ENCODE data around the gene ZDHHC15.
"Not testable (repeated sequence)": the region's sequence is repeated elsewhere in the genome, so short reads cannot be mapped to it uniquely, and the experiment has no call there.

The ZDHHC15 gene, protein sequence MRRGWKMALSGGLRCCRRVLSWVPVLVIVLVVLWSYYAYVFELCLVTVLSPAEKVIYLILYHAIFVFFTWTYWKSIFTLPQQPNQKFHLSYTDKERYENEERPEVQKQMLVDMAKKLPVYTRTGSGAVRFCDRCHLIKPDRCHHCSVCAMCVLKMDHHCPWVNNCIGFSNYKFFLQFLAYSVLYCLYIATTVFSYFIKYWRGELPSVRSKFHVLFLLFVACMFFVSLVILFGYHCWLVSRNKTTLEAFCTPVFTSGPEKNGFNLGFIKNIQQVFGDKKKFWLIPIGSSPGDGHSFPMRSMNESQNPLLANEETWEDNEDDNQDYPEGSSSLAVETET

DNA sequence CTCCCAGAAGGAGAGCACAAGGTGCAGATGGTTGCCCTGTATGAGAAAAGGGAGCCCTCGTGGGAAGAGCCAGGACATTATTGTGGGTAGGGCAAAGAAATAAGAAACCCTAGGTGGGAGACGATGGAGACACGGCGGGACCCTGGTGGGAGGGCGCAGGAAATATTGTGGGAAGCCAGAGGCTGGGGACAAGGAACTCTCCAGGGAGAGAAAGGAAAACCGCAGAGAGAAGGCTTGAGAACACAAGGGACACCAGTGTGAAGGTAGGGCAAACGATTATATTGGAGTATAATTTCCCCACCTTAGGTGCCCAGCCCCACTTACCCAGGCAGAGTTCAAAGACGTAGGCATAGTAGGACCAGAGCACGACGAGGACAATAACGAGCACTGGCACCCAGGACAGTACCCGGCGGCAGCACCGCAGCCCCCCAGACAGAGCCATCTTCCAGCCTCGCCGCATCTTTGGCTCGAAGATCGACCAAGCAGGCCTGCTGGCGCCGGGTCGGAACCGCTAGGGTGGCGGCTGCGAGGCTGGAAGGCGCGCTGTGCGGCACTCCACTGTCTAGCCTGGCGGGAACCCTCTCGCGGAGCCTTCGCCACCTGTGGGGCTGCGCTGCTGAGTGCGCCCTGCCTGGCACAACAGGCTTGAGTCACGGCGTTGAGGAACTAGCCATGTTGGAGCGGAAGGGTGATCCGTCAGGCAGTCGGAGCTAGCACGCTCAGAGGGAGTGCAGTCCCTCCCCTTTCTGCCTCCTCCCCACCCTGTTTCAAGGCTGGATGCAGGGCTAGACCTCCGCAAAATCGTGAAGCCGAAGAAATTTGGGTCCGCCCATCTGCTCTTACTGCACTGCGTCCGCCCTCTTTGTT lies at the start of gene ZDHHC15:
TSS of gene ZDHHC15 (minus strand) at position 473 of the 867 bp plus-strand sequence. CDS start at position 460, 13 bp downstream.
- peak; percentile 56 for DNase-seq

DNA sequence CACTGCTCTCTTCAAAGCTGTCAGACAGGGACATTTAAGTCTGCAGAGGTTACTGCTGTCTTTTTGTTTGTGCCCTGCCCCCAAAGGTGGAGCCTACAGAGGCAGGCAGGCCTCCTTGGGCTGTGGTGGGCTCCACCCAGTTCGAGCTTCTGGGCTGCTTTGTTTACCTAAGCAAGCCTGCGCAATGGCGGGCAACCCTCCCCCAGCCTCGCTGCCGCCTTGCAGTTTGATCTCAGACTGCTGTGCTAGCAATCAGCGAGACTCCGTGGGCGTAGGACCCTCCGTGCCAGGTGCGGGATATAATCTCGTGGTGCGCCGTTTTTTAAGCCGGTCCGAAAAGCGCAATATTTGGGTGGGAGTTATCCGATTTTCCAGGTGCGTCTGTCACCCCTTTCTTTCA lies 37.7 kb upstream of the ZDHHC15 start:
- DNase-seq = not testable (repeated sequence)

DNA sequence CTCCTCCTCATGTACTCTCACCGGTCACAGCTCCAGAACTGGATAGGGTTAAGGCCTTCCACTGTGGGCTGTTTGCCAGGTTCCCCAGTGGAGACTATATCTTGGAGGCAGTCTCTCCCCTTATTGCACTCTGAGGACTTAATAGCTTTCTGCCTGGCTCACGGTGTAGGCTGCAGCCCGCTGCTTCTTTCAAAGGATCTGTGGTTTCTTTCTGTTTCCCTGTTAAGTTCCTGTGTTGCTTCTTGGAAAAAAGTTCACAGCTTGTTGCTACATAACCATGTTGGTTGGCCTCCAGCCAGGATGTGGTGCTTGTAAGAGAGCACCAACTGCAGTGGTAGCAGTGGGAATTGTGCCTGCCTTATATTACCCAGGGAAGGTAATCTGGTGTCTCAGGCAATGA lies 24.9 kb upstream of the ZDHHC15 start:
- no peak for DNase-seq

DNA sequence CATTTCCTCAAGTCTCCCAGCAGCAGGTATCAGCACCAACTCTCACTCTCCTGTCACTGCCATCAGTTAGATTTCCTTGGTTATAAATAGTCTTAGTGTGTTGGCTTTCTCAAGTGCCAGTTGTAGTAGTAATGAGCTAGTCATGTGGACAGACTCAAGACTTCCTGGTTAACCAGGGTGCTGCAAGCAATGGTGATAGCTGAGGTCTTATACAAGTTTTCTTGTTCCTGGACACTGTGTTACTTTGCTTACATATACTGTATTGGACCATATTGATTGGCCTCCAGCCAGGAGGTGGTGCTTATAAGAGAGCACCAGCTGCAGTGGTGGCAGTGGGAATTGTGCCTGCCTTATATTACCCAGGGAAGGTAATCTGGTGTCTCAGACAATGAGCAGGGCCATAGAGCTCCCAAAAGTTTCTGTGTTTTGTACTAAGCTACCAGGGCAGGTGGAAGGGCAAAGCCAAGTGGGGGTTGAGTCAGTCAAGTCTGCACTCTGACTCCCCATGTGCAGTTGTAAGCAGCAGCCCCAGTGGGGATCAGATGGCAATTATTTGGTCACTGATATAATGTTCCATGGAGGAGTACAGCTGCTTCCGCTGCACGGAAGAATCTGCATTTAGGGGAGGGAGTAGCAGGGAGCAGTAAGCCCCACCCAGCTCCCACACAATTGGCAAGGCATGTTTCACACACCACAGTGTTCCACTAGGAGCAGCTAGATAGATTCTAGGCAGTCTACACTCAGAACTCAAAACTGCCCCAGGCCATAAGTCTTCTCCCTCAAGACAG lies 24.1 kb upstream of the ZDHHC15 start:
- DNase-seq = no peak

DNA sequence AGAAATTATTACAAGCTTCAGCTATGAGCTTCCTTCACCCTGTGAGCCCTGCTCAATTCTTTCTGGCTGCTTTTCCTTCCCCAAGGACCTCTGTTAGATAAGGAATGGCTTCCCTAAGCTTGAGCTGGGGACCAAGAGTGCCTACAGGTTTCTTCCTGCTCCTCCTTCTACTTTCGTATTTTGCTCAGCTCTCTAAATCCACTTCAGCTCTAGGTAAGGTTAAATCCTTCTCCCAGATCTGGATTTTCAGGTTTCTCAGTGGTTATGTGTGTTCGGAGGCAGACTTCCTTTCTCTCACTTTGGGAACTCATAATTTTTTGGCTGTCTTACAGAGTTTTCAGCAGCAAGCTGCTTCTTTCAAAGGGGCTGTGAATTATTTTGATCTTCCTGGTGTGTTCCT lies 21.9 kb upstream of the ZDHHC15 start:
- no peak for DNase-seq

DNA sequence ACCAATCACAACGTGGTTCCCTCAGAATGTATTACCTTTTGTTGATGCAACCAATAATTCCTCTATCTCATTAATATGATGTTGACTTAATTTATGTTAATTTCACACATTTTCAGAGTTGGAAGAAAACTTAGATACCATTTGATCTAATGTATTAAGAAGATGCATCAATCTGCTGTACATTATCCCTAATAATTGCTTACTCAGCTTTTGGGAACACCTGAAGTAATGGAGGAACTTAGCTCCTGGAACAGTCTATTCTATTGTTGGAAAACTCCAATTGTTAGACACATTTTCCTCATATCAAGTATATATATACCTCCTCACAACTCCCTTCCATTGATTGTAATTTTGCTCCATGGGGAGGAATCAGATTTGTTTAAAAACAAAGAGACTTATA lies 38.9 kb downstream of the ZDHHC15 start:
- no peak for DNase-seq

DNA sequence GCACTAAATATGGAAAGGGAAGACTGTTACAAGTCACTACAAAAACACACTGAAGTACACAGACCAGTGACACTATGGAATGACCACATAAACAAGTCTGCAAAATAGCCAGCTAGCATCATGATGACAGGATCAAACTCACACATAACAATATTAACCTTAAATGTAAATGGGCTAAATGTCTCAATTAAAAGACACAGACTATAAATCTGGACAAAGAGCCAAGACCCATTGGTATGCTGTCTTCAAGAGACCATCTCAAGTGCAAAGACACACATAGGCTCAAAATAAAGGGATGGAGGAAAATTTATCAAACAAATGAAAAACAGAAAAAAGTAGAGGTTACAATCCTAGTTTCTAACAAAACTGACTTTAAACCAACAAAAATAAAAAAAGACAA lies 61.1 kb downstream of the ZDHHC15 start:
- DNase-seq = not testable (repeated sequence)

DNA sequence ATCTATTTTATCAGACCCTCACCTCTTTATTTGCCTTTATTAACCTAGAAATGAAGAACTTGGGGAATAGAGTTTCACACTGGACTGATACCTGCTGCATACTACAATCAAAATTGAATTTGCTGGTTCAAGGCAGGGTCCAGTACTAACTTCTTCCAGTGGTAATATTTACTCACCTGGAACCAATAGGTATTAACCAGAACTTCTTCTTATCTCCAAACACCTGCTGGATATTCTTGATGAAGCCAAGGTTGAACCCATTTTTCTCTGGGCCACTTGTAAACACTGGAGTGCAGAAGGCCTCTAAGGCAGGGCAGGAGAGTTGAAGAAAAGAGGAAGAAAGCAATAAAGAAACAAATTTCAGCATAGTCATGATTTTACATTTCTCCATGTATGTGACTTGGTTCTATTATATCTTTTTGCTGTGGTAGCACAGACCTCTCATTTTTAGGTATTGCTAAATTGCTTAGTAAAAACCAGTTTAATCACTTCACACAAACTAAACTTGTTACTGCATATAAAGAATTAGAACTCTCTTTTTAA lies 101.1 kb downstream of the ZDHHC15 start:
- DNase-seq = no peak

DNA sequence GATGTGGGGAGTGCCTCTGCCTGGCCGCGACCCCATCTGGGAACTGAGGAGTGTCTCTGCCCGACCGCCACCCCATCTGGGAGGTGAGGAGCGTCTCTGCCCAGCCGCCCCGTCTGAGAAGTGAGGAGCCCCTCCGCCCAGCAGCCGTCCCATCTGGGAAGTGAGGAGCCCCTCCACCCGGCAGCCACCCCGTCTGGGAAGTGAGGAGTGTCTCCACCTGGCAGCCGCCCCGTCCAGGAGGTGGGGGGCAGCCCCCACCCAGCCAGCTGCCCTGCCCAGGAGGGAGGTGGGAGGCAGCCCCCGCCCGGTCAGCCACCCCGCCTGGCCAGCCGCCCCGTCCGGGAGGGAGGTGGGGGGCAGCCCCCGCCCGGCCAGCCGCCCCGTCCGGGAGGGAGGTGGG lies 115.7 kb downstream of the ZDHHC15 start:
- DNase-seq = not testable (repeated sequence)

DNA sequence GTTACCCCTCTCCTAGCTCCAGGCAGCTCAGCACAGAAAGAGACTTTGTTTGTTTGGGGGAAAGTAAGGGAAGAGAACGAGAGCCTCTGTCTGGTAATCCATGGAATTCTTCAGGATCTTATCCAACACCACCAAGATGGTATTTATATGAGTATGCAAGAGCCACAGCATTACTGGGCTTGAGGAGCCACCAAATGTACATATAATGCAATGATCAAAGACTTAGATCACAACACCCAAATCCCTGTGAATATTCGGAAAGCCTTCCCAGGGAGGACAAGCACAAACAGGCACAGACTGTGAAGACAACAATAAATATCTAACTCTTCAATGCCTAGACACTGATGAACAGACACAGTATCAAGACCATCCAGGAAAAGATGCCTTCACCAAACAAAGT lies 132.4 kb downstream of the ZDHHC15 start:
- DNase-seq = no peak

DNA sequence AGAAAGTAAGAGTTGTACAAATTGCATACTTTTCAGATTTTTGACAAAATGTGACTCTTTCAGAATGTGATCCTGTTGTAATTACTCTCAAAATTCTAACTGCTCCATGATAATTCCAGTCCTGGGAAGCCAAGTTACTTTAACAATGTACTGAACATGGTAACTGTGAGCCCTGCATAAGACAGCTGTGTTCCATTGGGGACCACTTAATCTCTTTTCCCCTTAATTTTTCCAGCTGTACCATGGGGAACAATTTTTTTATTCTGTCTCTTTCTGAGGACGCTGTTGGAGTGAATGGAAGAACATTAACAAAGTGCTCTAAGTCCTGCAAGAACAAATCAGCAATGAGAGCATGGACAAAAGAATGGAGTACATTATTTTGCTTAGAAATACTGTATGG lies 153.1 kb downstream of the ZDHHC15 start:
- DNase-seq = no peak

DNA sequence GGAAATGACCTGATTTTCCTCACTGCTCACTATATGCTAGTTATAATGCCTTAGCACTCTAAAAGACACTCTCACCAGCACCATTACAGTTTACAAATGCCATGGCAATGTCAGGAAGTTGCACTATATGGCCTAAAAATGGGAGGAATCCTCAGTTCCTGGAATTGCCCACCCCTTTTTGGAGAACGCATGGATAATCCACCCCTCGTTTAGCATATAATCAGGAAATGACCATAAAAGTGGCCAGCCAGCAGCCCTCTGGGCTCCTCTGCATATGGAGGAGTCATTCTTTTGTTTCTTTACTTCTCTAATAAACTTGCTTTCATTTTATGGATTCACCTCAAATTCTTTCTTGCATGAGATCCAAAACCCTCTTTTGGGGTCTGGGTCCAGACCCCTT lies 156.0 kb downstream of the ZDHHC15 start:
- no peak for DNase-seq

DNA sequence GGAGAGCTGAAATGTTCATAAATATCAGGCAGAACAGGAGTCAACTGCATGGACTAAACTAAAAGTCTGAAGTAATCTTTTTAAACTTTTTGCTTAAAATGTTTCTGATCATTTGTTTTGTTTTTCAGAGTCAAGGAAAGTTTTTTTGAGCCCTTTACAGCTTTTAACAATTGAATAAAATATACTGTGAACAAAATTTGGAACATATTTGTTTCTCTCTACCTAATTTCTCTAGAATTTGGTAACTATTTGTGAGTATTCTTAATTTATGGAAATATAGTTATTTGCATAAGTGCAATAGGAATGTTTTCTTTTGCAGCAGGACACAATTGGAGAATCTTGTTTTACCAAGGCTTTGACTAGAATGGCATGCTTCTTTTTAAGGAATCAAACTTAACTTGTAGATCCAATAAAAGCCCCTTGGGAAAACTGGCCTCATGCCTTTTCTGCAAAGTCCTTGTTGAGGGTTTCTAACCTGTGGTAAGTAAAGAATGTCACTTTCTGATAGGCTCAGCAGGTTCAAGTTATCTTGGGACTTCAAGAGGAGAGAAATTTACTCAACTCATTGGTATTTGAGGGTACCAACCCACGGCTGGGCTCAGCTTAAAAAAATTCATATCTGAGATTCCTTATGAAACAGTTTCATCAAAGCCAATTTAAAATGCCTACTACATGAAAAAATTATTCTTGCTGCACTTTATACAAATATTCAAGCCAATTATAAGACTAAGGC lies 157.4 kb downstream of the ZDHHC15 start:
- DNase-seq = no peak

DNA sequence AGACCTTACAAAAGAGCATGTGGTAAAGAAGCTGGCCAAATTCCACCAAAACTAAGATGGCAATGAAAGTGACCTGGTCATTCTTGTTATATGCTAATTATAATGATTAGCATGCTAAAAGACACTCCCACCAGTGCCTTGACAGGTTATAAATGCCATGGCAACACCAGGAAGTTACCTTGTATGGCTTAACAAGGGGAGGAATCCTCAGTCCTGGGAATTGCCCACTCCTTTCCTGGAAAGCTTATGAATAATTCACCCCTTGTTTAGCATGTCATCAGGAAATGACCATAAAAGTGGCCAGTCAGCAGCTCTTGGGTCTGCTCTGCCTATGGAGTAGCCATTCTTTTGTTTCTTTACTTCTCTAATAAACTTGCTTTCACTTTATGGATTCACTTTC lies 161.0 kb downstream of the ZDHHC15 start:
- DNase-seq = no peak

DNA sequence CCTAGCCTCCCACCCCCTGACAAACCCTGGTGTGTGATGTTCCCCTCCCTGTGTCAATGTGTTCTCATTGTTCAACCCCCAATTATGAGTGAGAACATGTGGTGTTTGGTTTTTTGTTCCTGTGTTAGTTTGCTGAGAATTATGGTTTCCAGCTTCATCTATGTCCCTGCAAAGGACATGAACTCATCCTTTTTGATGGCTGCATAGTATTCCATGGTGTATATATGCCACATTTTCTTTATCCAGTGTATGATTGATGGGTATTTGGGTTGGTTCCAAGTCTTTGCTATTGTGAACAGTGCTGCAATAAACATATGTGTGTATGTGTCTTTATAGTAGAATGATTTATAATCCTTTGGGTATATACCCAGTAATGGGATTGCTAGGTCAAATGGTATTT lies 174.2 kb downstream of the ZDHHC15 start:
- DNase-seq = not testable (repeated sequence)

DNA sequence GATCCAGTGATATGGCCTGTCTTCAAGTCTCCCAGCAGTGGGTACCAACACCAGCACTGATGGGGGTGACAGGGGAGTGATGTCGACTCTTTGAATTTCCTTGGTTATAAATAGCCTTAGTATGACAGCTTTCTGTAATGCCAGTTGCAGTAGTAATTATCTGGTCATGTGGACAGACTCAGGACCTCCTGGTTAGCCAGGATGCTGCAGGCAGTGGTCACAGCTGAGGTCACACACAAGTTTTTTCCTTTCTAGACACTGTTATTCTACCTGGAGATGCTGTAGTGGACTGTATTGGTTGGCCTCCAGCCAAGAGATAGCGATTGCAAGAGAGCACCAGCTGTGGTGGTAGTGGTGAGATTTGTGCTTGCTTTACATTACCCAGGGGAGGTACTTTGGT lies 185.3 kb downstream of the ZDHHC15 start:
- DNase-seq = no peak

DNA sequence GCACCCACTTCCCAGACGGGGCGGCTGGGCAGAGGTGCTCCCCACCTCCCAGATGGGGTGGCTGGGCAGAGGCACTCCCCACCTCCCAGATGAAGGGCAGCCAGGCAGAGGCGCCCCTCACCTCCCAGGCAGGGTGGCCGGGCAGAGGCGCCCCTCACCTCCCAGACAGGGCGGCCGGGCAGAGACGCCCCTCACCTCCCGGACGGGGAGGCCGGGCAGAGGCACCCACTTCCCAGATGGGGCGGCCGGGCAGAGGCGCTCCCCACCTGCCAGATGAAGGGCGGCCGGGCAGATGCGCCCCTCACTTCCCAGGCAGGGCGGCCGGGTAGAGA lies 187.7 kb downstream of the ZDHHC15 start:
- no peak for DNase-seq

DNA sequence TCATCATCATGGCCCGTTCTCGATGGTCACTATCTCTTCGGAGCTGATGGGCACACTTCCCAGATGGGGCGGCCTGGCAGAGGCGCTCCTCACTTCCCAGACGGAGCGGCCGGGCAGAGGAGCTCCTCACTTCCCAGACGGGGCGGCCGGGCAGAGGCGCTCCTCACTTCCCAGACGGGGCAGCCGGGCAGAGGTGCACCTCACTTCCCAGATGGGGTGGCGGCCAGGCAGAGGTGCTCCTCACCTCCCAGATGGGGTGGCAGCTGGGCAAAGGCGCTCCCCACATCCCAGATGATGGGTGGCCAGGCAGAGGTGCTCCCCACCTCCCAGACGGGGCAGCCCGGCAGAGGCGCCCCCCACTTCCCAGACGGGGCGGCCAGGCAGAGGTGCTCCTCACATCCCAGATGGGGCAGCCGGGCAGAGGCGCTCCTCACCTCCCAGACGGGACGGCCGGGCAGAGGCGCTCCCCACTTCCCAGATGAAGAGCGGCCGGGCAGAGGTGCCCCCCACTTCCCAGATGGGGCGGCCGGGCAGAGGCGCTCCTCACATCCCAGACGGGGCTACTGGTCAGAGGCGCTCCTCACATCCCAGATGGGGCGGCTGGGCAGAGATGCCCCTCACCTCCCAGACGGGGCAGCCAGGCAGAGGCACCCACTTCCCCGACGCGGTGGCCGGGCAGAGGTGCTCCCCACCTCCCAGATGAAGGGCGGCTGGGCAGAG lies 188.3 kb downstream of the ZDHHC15 start:
- DNase-seq = not testable (repeated sequence)

DNA sequence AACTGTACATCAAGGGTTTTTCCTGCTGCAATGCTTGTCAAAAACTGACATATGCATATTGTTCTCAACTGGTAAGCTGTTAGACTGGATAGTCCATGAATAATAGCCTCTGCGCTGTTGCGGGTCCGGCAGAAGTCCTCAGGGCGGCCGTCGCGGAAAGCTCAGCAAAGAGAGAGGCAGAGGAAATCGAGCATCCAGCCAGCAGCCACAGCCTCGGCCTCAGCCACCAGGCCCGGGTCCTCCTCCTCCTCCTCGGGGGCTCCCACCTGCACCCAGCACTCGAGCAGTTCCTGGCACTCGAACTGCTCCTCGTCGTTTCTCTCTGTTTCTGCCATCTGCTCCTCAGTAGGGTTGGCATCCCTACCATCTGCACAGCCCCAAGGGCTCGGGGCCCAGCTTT lies 195.2 kb downstream of the ZDHHC15 start:
- no peak for DNase-seq
